HL-60 (cell line): ENCODE measurements around the gene DIP2C.

Experiments used
- DNase-seq, 2 experiments: peaks; one replicate each; pipeline ENCODE4 v3.0.0-alpha.2; 2010 to 2020; ENCODE audit warnings: low read depth in 1 of 2, low spot score in 1 of 2
- H3K27ac ChIP-seq: fragments of 250-450 bp; sonication (Bioruptor Pico); replicated peaks from 2 replicates; pipeline ENCODE4 v1.5.1; 2020; ENCODE audit warnings: mild to moderate bottlenecking, moderate library complexity
- H3K27me3 ChIP-seq: fragments of 250-450 bp; sonication (Bioruptor Pico); 2 replicates; pipeline ENCODE4 v1.5.1; 2021; ENCODE audit warnings: mild to moderate bottlenecking, moderate library complexity; ENCODE audit not compliant: insufficient read depth, poor library complexity, severe bottlenecking
- H3K4me3 ChIP-seq: replicated peaks from 2 replicates; pipeline ENCODE4 v1.5.1; 2011; ENCODE audit warnings: mild to moderate bottlenecking, control low read depth, low read length; ENCODE audit not compliant: insufficient read depth
- GABPA ChIP-seq: IDR thresholded peaks from 2 replicates; pipeline ENCODE4 v1.6.1; 2012; ENCODE audit warnings: low read depth
- POLR2AphosphoS5 ChIP-seq: IDR thresholded peaks from 2 replicates; pipeline ENCODE4 v1.6.1; 2012; ENCODE audit warnings: low read depth
- SPI1 ChIP-seq: IDR thresholded peaks from 2 replicates; pipeline ENCODE4 v1.6.1; 2012; ENCODE audit warnings: low read depth, mild to moderate bottlenecking, borderline replicate concordance
- TF ChIP-seq, protein P1 (sequence below): IDR thresholded peaks from 2 replicates; pipeline ENCODE4 v1.6.1; 2012; ENCODE audit warnings: low read depth; ENCODE audit not compliant: insufficient replicate concordance
- TF ChIP-seq, protein P2 (sequence below): IDR thresholded peaks from one replicate; pipeline ENCODE4 v1.5.1; 2011; ENCODE audit warnings: low read length, control low read depth, inconsistent platforms; ENCODE audit not compliant: insufficient read depth

DIP2C gene

DNA sequence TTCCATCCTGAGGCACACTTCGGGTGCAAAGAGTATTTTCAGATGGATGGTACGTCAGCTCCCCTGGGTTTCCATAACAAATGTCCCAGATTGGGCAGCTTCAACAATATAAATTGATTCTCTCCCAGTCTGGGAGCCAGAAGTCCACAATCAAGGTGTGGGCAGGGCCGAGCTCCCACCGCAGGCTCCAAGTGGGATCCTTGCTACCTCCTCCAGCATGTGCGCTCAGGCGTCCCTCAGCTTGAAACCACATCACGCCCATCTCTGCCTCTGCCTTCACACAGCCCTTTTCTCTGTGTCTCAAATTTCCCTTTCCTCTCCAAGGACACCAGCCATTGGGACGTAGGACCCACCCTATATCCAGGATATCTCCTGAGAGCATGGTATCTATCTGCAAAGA lies 153.5 kb downstream of the DIP2C start:
- H3K27me3 ChIP-seq: no peaks in the 10 kb centered on the region
- DNase-seq: no peak
- H3K27ac ChIP-seq: no peak overlapping the region
- H3K4me3 ChIP-seq: no peak overlapping the region
- no peak for TF ChIP-seq POLR2AphosphoS5

DNA sequence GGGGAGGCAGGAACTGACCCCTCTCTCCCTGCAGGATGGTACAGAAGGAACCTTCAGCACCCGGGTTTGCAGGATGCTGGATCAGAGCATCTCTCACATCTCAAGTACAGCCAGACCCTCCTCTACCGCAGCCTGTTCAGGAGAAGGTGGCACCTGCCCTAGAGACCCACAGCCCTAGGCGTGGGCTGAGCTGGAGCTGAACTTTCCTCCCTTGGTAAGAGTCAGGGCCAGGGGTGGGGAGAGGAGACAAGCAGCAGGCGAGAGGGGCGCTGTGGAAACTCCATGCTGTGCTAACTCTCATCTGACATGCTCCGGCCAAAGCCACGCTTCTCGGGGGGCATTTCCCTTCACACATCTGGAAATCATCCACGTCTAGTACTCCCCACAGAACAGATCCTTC lies 154.4 kb downstream of the DIP2C start:
- no peaks in the 10 kb centered on the region for H3K27me3 ChIP-seq
- DNase-seq: no peak
- H3K4me3 ChIP-seq: no peak overlapping the region
- TF ChIP-seq, protein P1, sequence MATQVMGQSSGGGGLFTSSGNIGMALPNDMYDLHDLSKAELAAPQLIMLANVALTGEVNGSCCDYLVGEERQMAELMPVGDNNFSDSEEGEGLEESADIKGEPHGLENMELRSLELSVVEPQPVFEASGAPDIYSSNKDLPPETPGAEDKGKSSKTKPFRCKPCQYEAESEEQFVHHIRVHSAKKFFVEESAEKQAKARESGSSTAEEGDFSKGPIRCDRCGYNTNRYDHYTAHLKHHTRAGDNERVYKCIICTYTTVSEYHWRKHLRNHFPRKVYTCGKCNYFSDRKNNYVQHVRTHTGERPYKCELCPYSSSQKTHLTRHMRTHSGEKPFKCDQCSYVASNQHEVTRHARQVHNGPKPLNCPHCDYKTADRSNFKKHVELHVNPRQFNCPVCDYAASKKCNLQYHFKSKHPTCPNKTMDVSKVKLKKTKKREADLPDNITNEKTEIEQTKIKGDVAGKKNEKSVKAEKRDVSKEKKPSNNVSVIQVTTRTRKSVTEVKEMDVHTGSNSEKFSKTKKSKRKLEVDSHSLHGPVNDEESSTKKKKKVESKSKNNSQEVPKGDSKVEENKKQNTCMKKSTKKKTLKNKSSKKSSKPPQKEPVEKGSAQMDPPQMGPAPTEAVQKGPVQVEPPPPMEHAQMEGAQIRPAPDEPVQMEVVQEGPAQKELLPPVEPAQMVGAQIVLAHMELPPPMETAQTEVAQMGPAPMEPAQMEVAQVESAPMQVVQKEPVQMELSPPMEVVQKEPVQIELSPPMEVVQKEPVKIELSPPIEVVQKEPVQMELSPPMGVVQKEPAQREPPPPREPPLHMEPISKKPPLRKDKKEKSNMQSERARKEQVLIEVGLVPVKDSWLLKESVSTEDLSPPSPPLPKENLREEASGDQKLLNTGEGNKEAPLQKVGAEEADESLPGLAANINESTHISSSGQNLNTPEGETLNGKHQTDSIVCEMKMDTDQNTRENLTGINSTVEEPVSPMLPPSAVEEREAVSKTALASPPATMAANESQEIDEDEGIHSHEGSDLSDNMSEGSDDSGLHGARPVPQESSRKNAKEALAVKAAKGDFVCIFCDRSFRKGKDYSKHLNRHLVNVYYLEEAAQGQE: no peak
- no peak overlapping the region for H3K27ac ChIP-seq

DNA sequence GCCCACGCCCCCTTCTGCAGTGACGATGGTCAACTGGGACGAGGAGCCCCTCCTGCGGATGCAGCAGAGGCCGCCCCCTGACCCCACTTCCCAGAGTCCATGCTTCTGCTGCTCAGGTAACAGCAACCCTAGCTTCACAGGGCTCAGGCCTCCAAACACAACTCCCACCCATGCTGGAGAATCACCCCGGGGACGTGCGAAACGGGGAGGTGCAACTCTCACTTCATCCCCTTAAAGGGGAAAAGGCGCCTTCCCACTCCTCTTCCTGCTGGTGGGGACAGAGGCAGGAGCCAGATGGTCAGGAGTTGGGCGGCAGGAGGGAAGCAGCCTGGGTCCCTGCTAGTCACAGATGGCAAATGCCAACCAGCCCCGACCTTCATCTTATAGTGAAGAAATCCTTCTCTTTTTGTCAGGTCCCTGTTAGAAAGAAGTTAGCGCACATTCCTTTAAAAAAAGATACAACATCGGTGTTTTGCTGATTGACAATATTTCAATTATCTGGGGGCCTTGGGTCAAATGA lies 155.4 kb downstream of the DIP2C start:
- Histone ChIP-seq H3K27ac (no peak overlapping the region), H3K27me3 (no peaks in the 10 kb centered on the region), H3K4me3 (no peak overlapping the region)
- DNase-seq: no peak
- TF ChIP-seq, protein P1: no peak
- TF ChIP-seq GABPA (no peak), POLR2AphosphoS5 (no peak), SPI1 (no peak)
- TF ChIP-seq, protein P2, sequence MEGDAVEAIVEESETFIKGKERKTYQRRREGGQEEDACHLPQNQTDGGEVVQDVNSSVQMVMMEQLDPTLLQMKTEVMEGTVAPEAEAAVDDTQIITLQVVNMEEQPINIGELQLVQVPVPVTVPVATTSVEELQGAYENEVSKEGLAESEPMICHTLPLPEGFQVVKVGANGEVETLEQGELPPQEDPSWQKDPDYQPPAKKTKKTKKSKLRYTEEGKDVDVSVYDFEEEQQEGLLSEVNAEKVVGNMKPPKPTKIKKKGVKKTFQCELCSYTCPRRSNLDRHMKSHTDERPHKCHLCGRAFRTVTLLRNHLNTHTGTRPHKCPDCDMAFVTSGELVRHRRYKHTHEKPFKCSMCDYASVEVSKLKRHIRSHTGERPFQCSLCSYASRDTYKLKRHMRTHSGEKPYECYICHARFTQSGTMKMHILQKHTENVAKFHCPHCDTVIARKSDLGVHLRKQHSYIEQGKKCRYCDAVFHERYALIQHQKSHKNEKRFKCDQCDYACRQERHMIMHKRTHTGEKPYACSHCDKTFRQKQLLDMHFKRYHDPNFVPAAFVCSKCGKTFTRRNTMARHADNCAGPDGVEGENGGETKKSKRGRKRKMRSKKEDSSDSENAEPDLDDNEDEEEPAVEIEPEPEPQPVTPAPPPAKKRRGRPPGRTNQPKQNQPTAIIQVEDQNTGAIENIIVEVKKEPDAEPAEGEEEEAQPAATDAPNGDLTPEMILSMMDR: no peak

DNA sequence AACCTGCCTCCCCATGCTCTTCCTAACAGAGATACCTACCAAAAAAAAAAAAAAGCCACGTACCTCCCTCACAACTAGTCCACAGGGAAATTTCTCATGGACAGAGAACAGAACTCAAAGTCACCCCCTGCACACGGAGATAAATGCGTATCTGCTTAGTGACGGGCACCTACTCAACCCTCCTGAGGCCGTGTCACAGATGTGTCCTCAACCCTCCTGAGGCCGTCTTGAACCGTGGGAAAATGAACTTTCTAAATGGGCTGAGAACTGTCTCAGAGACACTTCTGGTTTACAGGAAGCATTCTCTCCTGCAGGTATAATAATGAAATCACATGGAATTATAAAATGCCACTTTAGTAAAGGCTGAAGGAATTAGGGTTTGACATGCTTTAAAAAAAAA lies 155.9 kb downstream of the DIP2C start:
- Histone ChIP-seq H3K27me3 (no peaks in the 10 kb centered on the region), H3K4me3 (no peak overlapping the region), H3K27ac (no peak overlapping the region)
- TF ChIP-seq, protein P1: no peak
- no peak for TF ChIP-seq SPI1
- no peak for TF ChIP-seq GABPA
- TF ChIP-seq, protein P2: no peak
- TF ChIP-seq POLR2AphosphoS5: no peak
- no peak for DNase-seq
